ENCODE data around the gene RPS15A.
A peak's percentile ranks its signal among the peaks of the same experiment; 100 is the strongest.

RPS15A gene

GRCh38 chr16:18809165-18809564, 19.0 kb upstream of the RPS15A start:
- Histone ChIP-seq H3K36me3 (ENCODE audit: control insufficient read depth, low read depth, low read length) (peaks cover 50% of the 10 kb centered on the region), H3K9ac (ENCODE audit: low read length) (no peak overlapping the region), H3K27me3 (ENCODE audit: control insufficient read depth, insufficient read depth, low read length) (no peaks in the 10 kb centered on the region), H3K4me3 (ENCODE audit: low read length) (no peak overlapping the region), H3K4me1 (ENCODE audit: control insufficient read depth, low read depth, low read length) (peaks cover 26% of the 10 kb centered on the region), H3K9me3 (ENCODE audit: control insufficient read depth, low read depth, low read length) (no peaks in the 10 kb centered on the region), H3K27ac (ENCODE audit: low read length) (no peak overlapping the region)

GRCh38 chr16:18805257-18805773, 15.2 kb upstream of the RPS15A start:
- peaks cover 32% of the 10 kb centered on the region for H3K36me3 ChIP-seq (ENCODE audit: control insufficient read depth, low read depth, low read length)
- no peak overlapping the region for H3K27ac ChIP-seq (ENCODE audit: low read length)
- H3K4me3 ChIP-seq (ENCODE audit: low read length) = no peak overlapping the region
- no peak overlapping the region for H3K9ac ChIP-seq (ENCODE audit: low read length)
- H3K4me1 ChIP-seq (ENCODE audit: control insufficient read depth, low read depth, low read length) = peaks cover 31% of the 10 kb centered on the region
- no peaks in the 10 kb centered on the region for H3K9me3 ChIP-seq (ENCODE audit: control insufficient read depth, low read depth, low read length)
- no peaks in the 10 kb centered on the region for H3K27me3 ChIP-seq (ENCODE audit: control insufficient read depth, insufficient read depth, low read length)

GRCh38 chr16:18804540-18804939, 14.4 kb upstream of the RPS15A start:
- Histone ChIP-seq H3K4me1 (ENCODE audit: control insufficient read depth, low read depth, low read length) (peaks cover 31% of the 10 kb centered on the region), H3K9me3 (ENCODE audit: control insufficient read depth, low read depth, low read length) (no peaks in the 10 kb centered on the region), H3K36me3 (ENCODE audit: control insufficient read depth, low read depth, low read length) (peaks cover 25% of the 10 kb centered on the region), H3K9ac (ENCODE audit: low read length) (peak overlapping the region; percentile 40), H3K4me3 (ENCODE audit: low read length) (peak overlapping the region; percentile 16), H3K27ac (ENCODE audit: low read length) (peak overlapping the region; percentile 42), H3K27me3 (ENCODE audit: control insufficient read depth, insufficient read depth, low read length) (no peaks in the 10 kb centered on the region)

GRCh38 chr16:18803569-18804462, 13.7 kb upstream of the RPS15A start:
- Histone ChIP-seq H3K4me3 (ENCODE audit: low read length) (peak overlapping the region; percentile 16), H3K9ac (ENCODE audit: low read length) (peak overlapping the region; percentile 40), H3K36me3 (ENCODE audit: control insufficient read depth, low read depth, low read length) (peaks cover 17% of the 10 kb centered on the region), H3K27ac (ENCODE audit: low read length) (peak overlapping the region; percentile 42), H3K4me1 (ENCODE audit: control insufficient read depth, low read depth, low read length) (peaks cover 31% of the 10 kb centered on the region), H3K9me3 (ENCODE audit: control insufficient read depth, low read depth, low read length) (no peaks in the 10 kb centered on the region), H3K27me3 (ENCODE audit: control insufficient read depth, insufficient read depth, low read length) (no peaks in the 10 kb centered on the region)

GRCh38 chr16:18802767-18803343, 12.7 kb upstream of the RPS15A start:
- H3K36me3 ChIP-seq (ENCODE audit: control insufficient read depth, low read depth, low read length) = peaks cover 17% of the 10 kb centered on the region
- H3K4me1 ChIP-seq (ENCODE audit: control insufficient read depth, low read depth, low read length) = peaks cover 31% of the 10 kb centered on the region
- H3K9me3 ChIP-seq (ENCODE audit: control insufficient read depth, low read depth, low read length) = no peaks in the 10 kb centered on the region
- H3K4me3 ChIP-seq (ENCODE audit: low read length) = no peak overlapping the region
- no peaks in the 10 kb centered on the region for H3K27me3 ChIP-seq (ENCODE audit: control insufficient read depth, insufficient read depth, low read length)
- no peak overlapping the region for H3K27ac ChIP-seq (ENCODE audit: low read length)
- no peak overlapping the region for H3K9ac ChIP-seq (ENCODE audit: low read length)

GRCh38 chr16:18801145-18801972, 11.2 kb upstream of the RPS15A start, which contains the start of gene ARL6IP1:
Gene ARL6IP1 (minus strand): TSS chr16:18801549. CDS start chr16:18801466, 83 bp downstream.
- Histone ChIP-seq H3K36me3 (ENCODE audit: control insufficient read depth, low read depth, low read length) (peaks cover 24% of the 10 kb centered on the region), H3K4me3 (ENCODE audit: low read length) (peak within 1 kb of the TSS; percentile 99), H3K4me1 (ENCODE audit: control insufficient read depth, low read depth, low read length) (peaks cover 25% of the 10 kb centered on the region), H3K9ac (ENCODE audit: low read length) (peak within 1 kb of the TSS; percentile 92), H3K9me3 (ENCODE audit: control insufficient read depth, low read depth, low read length) (no peaks in the 10 kb centered on the region), H3K27ac (ENCODE audit: low read length) (peak within 1 kb of the TSS; percentile 81), H3K27me3 (ENCODE audit: control insufficient read depth, insufficient read depth, low read length) (no peaks in the 10 kb centered on the region)

GRCh38 chr16:18800775-18801144, 10.6 kb upstream of the RPS15A start:
- H3K27ac ChIP-seq (ENCODE audit: low read length) = peak overlapping the region; percentile 36
- no peaks in the 10 kb centered on the region for H3K27me3 ChIP-seq (ENCODE audit: control insufficient read depth, insufficient read depth, low read length)
- H3K9me3 ChIP-seq (ENCODE audit: control insufficient read depth, low read depth, low read length) = no peaks in the 10 kb centered on the region
- H3K9ac ChIP-seq (ENCODE audit: low read length) = peak overlapping the region; percentile 92
- peaks cover 30% of the 10 kb centered on the region for H3K36me3 ChIP-seq (ENCODE audit: control insufficient read depth, low read depth, low read length)
- peak overlapping the region; percentile 99 for H3K4me3 ChIP-seq (ENCODE audit: low read length)
- peaks cover 19% of the 10 kb centered on the region for H3K4me1 ChIP-seq (ENCODE audit: control insufficient read depth, low read depth, low read length)

- Histone ChIP-seq H3K27ac (ENCODE audit: low read length) (no peak overlapping the region), H3K9ac (ENCODE audit: low read length) (peak overlapping the region; percentile 92), H3K36me3 (ENCODE audit: control insufficient read depth, low read depth, low read length) (peaks cover 35% of the 10 kb centered on the region), H3K27me3 (ENCODE audit: control insufficient read depth, insufficient read depth, low read length) (no peaks in the 10 kb centered on the region), H3K4me3 (ENCODE audit: low read length) (peak overlapping the region; percentile 99), H3K4me1 (ENCODE audit: control insufficient read depth, low read depth, low read length) (peaks cover 15% of the 10 kb centered on the region), H3K9me3 (ENCODE audit: control insufficient read depth, low read depth, low read length) (no peaks in the 10 kb centered on the region)
These were observed 10.2 kb upstream of the RPS15A start for GRCh38 chr16:18800293-18800692.

GRCh38 chr16:18799500-18799899, 9.4 kb upstream of the RPS15A start:
- Histone ChIP-seq H3K36me3 (ENCODE audit: control insufficient read depth, low read depth, low read length) (peaks cover 42% of the 10 kb centered on the region), H3K9ac (ENCODE audit: low read length) (no peak overlapping the region), H3K27me3 (ENCODE audit: control insufficient read depth, insufficient read depth, low read length) (no peaks in the 10 kb centered on the region), H3K9me3 (ENCODE audit: control insufficient read depth, low read depth, low read length) (no peaks in the 10 kb centered on the region), H3K4me3 (ENCODE audit: low read length) (peak overlapping the region; percentile 99), H3K27ac (ENCODE audit: low read length) (no peak overlapping the region), H3K4me1 (ENCODE audit: control insufficient read depth, low read depth, low read length) (peaks cover 8% of the 10 kb centered on the region)

GRCh38 chr16:18797746-18798145, 7.6 kb upstream of the RPS15A start:
- Histone ChIP-seq H3K36me3 (ENCODE audit: control insufficient read depth, low read depth, low read length) (peaks cover 56% of the 10 kb centered on the region), H3K27me3 (ENCODE audit: control insufficient read depth, insufficient read depth, low read length) (no peaks in the 10 kb centered on the region), H3K4me1 (ENCODE audit: control insufficient read depth, low read depth, low read length) (no peaks in the 10 kb centered on the region), H3K4me3 (ENCODE audit: low read length) (no peak overlapping the region), H3K27ac (ENCODE audit: low read length) (no peak overlapping the region), H3K9me3 (ENCODE audit: control insufficient read depth, low read depth, low read length) (no peaks in the 10 kb centered on the region), H3K9ac (ENCODE audit: low read length) (no peak overlapping the region)

GRCh38 chr16:18796377-18796776, 6.2 kb upstream of the RPS15A start:
- Histone ChIP-seq H3K36me3 (ENCODE audit: control insufficient read depth, low read depth, low read length) (peaks cover 70% of the 10 kb centered on the region), H3K9me3 (ENCODE audit: control insufficient read depth, low read depth, low read length) (no peaks in the 10 kb centered on the region), H3K4me3 (ENCODE audit: low read length) (no peak overlapping the region), H3K27ac (ENCODE audit: low read length) (no peak overlapping the region), H3K4me1 (ENCODE audit: control insufficient read depth, low read depth, low read length) (no peaks in the 10 kb centered on the region), H3K9ac (ENCODE audit: low read length) (no peak overlapping the region), H3K27me3 (ENCODE audit: control insufficient read depth, insufficient read depth, low read length) (no peaks in the 10 kb centered on the region)

Measured in iPS-18a (cell line).